Rectal smooth muscle tissue (tissue), 1 donor: ENCODE results near the gene SLC9A8.
A peak's percentile ranks its signal among the peaks of the same experiment; 100 is the strongest.
"Not testable (repeated sequence)": the region's sequence is repeated elsewhere in the genome, so short reads cannot be mapped to it uniquely, and the experiment has no call there.

Experiments used
- H3K27ac ChIP-seq: one replicate; pipeline ENCODE4 v1.7.0; 2013; ENCODE audit warnings: low read depth, low read length, inconsistent platforms
- H3K27me3 ChIP-seq: one replicate; pipeline ENCODE4 v1.7.0; 2013; ENCODE audit warnings: low read length; ENCODE audit not compliant: control insufficient read depth, insufficient read depth
- H3K36me3 ChIP-seq: one replicate; pipeline ENCODE4 v1.7.0; 2013; ENCODE audit warnings: low read length; ENCODE audit not compliant: control insufficient read depth, insufficient read depth
- H3K4me1 ChIP-seq: one replicate; pipeline ENCODE4 v1.7.0; 2013; ENCODE audit warnings: low read length; ENCODE audit not compliant: control insufficient read depth, insufficient read depth
- H3K4me3 ChIP-seq: one replicate; pipeline ENCODE4 v1.7.0; 2013; ENCODE audit warnings: low read length
- H3K9ac ChIP-seq: one replicate; pipeline ENCODE4 v1.7.0; 2013; ENCODE audit warnings: low read length

SLC9A8 gene, protein sequence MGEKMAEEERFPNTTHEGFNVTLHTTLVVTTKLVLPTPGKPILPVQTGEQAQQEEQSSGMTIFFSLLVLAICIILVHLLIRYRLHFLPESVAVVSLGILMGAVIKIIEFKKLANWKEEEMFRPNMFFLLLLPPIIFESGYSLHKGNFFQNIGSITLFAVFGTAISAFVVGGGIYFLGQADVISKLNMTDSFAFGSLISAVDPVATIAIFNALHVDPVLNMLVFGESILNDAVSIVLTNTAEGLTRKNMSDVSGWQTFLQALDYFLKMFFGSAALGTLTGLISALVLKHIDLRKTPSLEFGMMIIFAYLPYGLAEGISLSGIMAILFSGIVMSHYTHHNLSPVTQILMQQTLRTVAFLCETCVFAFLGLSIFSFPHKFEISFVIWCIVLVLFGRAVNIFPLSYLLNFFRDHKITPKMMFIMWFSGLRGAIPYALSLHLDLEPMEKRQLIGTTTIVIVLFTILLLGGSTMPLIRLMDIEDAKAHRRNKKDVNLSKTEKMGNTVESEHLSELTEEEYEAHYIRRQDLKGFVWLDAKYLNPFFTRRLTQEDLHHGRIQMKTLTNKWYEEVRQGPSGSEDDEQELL

GRCh38 chr20:49812507-49813304 is at the start of gene SLC9A8:
Gene SLC9A8, plus strand, starts transcription at chr20:49812828. Its CDS starts 95 bp downstream, at chr20:49812923.
- Histone ChIP-seq H3K36me3 (peaks cover 4% of the 10 kb centered on the region), H3K27me3 (no peaks in the 10 kb centered on the region), H3K4me3 (peak within 1 kb of the TSS; percentile 77), H3K4me1 (peaks cover 6% of the 10 kb centered on the region), H3K27ac (peak within 1 kb of the TSS; percentile 84), H3K9ac (peak within 1 kb of the TSS; percentile 98)

DNA sequence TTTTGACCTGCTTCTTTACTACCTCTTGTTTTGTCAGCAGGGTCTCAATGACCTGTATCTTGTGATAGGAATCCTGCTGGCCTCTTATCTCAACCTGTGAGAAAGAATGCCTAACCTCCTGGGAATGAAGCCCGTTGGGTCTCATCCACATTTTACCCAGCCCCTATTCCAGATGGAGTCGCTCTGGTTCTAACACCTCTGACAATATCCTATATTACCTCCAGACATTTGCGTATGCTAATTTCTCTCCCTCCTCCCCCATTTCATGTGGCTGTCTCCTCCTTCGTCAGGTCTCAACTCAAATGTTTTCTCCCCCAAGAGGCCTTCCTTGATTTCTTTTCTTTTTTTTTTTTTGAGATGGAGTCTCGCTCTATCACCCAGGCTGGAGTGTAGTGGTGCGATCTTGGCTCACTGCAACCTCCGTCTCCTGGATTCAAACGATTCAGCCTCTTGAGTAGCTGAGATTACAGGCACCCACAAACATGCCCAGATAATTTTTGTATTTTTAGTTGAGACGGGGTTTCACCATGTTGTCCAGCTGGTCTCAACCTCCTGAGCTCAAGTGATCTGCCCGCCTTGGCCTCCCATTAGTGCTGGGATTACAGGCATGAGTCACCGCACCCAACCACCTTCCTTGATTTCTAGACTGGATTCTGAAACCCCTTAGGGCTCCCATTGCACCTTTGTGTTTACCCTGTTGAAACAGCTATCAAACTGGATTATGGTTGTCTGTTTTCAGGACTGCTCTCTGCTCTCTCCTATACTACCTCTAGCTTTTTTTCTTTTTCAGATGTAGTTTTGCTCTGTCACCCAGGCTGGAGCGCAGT is 49.5 kb upstream of the SLC9A8 start:
- H3K4me3 ChIP-seq, result no peak overlapping the region
- H3K9ac ChIP-seq, result no peak overlapping the region
- H3K4me1 ChIP-seq, result no peaks in the 10 kb centered on the region
- no peak overlapping the region for H3K27ac ChIP-seq
- no peaks in the 10 kb centered on the region for H3K36me3 ChIP-seq
- no peaks in the 10 kb centered on the region for H3K27me3 ChIP-seq

DNA sequence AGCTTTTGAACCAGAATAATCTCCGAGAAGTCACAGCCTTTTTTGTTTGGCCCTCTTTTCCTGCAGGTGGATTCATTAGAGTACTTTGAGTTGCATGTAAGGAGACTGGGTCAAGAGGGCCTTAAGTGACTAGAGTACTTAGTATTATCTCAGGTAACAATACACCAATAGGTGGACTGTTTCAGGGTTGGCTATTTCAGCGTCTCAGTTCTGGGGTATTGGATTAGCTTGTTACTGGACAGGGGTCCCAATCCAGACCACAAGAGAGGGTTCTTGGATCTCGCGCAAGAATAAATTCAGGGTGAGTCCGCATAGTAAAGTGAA is 47.3 kb upstream of the SLC9A8 start:
- H3K27me3 ChIP-seq, result no peaks in the 10 kb centered on the region
- no peak overlapping the region for H3K9ac ChIP-seq
- no peak overlapping the region for H3K4me3 ChIP-seq
- H3K27ac ChIP-seq, result no peak overlapping the region
- H3K4me1 ChIP-seq, result no peaks in the 10 kb centered on the region
- no peaks in the 10 kb centered on the region for H3K36me3 ChIP-seq

- no peak overlapping the region for H3K9ac ChIP-seq
- H3K27ac ChIP-seq, result no peak overlapping the region
- H3K4me3 ChIP-seq, result no peak overlapping the region
- no peaks in the 10 kb centered on the region for H3K27me3 ChIP-seq
- no peaks in the 10 kb centered on the region for H3K36me3 ChIP-seq
- H3K4me1 ChIP-seq, result no peaks in the 10 kb centered on the region
Observed at GRCh38 chr20:49765846-49766541, 46.6 kb upstream of the SLC9A8 start.

DNA sequence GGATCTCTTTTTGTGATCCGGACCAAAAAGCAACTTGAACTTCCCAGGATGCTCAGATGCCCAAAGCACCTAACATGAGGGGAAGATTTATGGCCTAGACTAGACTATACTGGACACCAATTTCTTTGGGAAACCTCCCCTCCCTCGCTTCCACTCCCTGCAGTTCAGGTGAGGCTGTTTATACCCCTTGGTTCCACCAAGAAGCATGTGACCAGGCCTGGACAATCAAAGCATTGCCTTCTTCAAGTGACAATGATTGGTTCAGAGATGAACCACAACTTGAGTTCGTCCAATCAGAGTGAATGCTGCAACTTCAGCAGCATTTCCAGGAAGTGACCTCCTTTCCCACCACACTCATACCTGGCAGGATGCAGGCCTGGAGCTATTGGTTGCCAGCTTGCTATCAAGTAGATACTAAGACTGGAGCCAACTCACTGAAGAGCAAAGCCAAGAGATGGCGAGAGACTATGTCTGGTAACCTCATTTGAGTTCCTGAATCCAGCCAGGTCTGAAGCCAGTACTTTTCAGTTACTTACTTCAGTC is 45.6 kb upstream of the SLC9A8 start:
- no peak overlapping the region for H3K27ac ChIP-seq
- no peaks in the 10 kb centered on the region for H3K27me3 ChIP-seq
- no peak overlapping the region for H3K4me3 ChIP-seq
- H3K9ac ChIP-seq, result no peak overlapping the region
- no peaks in the 10 kb centered on the region for H3K36me3 ChIP-seq
- no peaks in the 10 kb centered on the region for H3K4me1 ChIP-seq

DNA sequence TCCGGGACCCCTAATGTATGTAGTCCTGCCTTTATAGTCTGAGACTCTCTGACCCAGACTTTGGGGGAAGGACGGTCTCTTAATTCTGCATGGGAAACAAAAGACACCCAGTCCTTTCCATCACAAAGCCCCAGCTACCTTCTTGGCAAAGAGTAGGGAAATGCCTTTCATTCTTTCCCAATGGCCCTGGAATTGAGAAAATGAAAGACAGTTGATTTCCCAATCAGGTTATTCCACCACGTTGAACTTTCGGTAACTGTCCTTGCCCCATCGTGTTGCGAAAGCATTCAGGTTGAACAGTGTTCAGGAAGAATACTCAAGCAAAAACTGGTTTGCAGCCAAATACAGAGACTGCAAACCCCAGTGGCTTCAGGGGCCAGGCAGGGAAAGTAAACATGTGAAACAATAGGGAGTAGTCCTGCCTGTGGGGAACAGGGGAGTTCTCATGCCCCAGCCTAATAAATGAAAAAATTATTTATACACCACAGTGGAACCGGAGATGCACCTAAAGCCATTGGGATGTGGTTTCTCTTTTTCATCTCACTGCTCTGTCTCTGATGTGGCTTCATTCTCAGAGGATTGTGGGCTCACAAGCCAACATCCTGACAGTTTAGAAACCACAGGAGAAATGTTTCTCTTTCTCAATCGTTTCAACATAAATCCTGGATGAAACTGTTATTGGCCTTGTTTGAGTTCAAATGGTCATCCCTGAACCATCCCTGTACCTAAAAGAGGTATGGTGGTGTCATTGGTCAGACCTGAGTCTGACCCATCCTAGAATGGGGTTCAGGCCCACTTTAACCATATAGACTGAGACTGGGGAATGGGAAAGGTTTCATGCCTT is 44.2 kb upstream of the SLC9A8 start:
- Histone ChIP-seq H3K4me3 (no peak overlapping the region), H3K36me3 (no peaks in the 10 kb centered on the region), H3K27ac (peak overlapping the region; percentile 2), H3K27me3 (no peaks in the 10 kb centered on the region), H3K4me1 (no peaks in the 10 kb centered on the region), H3K9ac (no peak overlapping the region)

- Histone ChIP-seq H3K4me3 (no peak overlapping the region), H3K27ac (peak overlapping the region; percentile 2), H3K36me3 (no peaks in the 10 kb centered on the region), H3K9ac (no peak overlapping the region), H3K27me3 (no peaks in the 10 kb centered on the region), H3K4me1 (no peaks in the 10 kb centered on the region)
Observed at GRCh38 chr20:49769048-49769581, 43.5 kb upstream of the SLC9A8 start.

DNA sequence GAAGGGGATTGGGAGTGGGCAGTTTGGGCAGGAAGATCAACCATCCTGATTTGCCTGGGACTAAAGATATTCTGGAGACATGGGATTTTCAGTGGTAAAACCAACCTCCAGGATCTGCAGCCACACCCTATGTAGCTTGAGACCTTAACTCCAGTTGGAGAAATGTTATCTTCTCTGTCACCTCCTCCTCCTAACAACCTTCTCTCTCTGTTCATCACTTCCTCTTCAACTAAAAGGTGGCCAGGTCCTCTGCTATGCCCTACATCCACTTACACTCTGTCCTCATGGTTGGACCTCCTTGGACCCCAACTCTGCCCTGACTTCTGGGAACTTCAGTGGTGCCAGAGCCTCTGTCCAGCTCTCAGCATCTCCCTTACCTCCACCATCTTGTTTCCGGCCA is 42.0 kb upstream of the SLC9A8 start:
- Histone ChIP-seq H3K27ac (no peak overlapping the region), H3K9ac (no peak overlapping the region), H3K4me3 (no peak overlapping the region), H3K36me3 (no peaks in the 10 kb centered on the region), H3K4me1 (no peaks in the 10 kb centered on the region), H3K27me3 (no peaks in the 10 kb centered on the region)

GRCh38 chr20:49774213-49774612 is 38.4 kb upstream of the SLC9A8 start:
- not testable (repeated sequence) for H3K4me1 ChIP-seq, H3K9ac ChIP-seq, H3K27me3 ChIP-seq, H3K36me3 ChIP-seq, H3K4me3 ChIP-seq, H3K27ac ChIP-seq

DNA sequence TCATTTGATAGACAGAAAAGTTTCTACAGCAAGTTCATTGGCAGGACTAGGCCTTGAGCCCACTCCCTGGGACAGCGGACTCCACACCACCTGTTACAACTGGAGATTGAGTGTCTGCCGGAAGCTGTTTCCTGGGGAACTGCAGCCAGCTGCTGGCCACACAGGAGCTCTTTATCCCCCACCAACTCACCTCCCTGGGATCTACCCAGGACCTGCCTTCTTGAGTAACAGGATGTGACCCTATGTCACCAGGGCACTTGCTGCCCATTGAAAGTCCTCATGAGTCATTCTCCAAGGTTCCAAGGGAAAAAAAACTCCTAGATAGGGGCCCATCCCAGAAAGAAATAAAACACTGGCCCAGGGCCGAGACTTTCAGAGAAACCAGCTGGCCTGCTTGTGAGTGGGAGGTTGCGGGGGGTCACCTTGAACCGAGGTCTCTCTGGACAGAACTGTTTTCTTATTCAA is 37.4 kb upstream of the SLC9A8 start:
- no peaks in the 10 kb centered on the region for H3K27me3 ChIP-seq
- no peak overlapping the region for H3K27ac ChIP-seq
- no peak overlapping the region for H3K9ac ChIP-seq
- H3K4me3 ChIP-seq, result no peak overlapping the region
- no peaks in the 10 kb centered on the region for H3K36me3 ChIP-seq
- no peaks in the 10 kb centered on the region for H3K4me1 ChIP-seq

DNA sequence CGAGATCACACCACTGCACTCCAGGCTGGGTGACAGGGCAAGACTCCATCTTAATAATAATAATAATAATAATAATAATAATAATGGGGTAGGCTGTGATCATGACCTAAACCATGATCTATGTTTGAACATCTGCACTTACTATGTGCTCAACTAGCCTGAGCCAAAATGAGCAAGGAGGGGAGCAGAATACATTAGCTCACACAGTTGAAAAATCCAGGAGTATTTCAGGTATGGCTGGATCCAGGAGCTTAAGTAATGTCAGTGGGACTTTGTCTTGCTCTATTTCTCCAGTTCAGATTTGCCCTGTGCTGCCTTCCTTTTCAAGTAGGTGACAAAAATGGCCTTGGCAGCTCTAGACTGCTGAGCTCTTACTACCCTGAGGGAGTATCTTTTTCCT is 32.7 kb upstream of the SLC9A8 start:
- no peak overlapping the region for H3K9ac ChIP-seq
- H3K27ac ChIP-seq, result no peak overlapping the region
- H3K4me1 ChIP-seq, result no peaks in the 10 kb centered on the region
- no peaks in the 10 kb centered on the region for H3K27me3 ChIP-seq
- H3K36me3 ChIP-seq, result no peaks in the 10 kb centered on the region
- no peak overlapping the region for H3K4me3 ChIP-seq
